ENCODE results near the gene ITPRIPL2. TPM values are rescaled to one million over a fixed set of nuclear protein-coding genes. Genes with fewer than 3 reads are reported as not detected.

ITPRIPL2 gene
- polyA plus RNA-seq, 4 donors, result 16.3 to 19.9 (median 17.9) TPM

GRCh38 chr16:19170043-19170655, 56.4 kb downstream of the ITPRIPL2 start:
- no peak for DNase-seq (ENCODE audit: low read depth in 4 of 4, low spot score in 2 of 4)

Other genes with a start within 250 kb of the ITPRIPL2 start
- gene SMG1, start 187.6 kb upstream of the ITPRIPL2 start, polyA plus RNA-seq (ENCODE audit: insufficient read length in 4 of 4), result 10 to 100 TPM; 39.4 to 80.1 (median 62.9) TPM
- 1 to 10 TPM; 1.7 to 2.2 (median 2.0) TPM for gene TMC7, start 130.0 kb upstream of the ITPRIPL2 start, polyA plus RNA-seq (ENCODE audit: insufficient read length in 4 of 4)
- gene COQ7, start 46.4 kb upstream of the ITPRIPL2 start, polyA plus RNA-seq (ENCODE audit: insufficient read length in 4 of 4), result 10 to 100 TPM; 33.8 to 37.2 (median 35.3) TPM
- gene SYT17, start 54.3 kb downstream of the ITPRIPL2 start, polyA plus RNA-seq (ENCODE audit: insufficient read length in 4 of 4), result 10 to 100 TPM in 3 of 4 donors, 1 to 10 TPM in 1; 9.4 to 11.7 (median 10.2) TPM
- under 1 TPM in 2 of 4 donors, not detected in 2; 0.16 to 0.24 TPM for gene CLEC19A, start 171.8 kb downstream of the ITPRIPL2 start, polyA plus RNA-seq (ENCODE audit: insufficient read length in 4 of 4)

All from left renal cortex interstitium (tissue), 4 donors.